ENCODE results near the gene SORBS1.

The SORBS1 gene

GRCh38 chr10:95445837-95446486 is 115.2 kb downstream of the SORBS1 start:
- WGBS (ENCODE audit: extremely low coverage, insufficient coverage, insufficient read length), result no CpG with 5 or more reads among the region's 7 CpGs
- no peak overlapping the region for H2BK120ac ChIP-seq (ENCODE audit: insufficient read depth, low read length, poor library complexity)
- H3K18ac ChIP-seq (ENCODE audit: low read length), result no peak overlapping the region
- H4K8ac ChIP-seq (ENCODE audit: low read depth, low read length), result no peak overlapping the region
- H3K4me3 ChIP-seq (ENCODE audit: low read depth, low read length), result no peak overlapping the region
- DNase-seq, result peak; percentile 65 to 85
- peak overlapping the region; percentile 5 for H2AFZ ChIP-seq (ENCODE audit: insufficient read depth, low read length, poor library complexity)
- no peak overlapping the region for H4K91ac ChIP-seq (ENCODE audit: low read depth, low read length)
- H2BK12ac ChIP-seq (ENCODE audit: low read length), result no peak overlapping the region
- H3K4me2 ChIP-seq (ENCODE audit: low read length), result no peak overlapping the region
- H3K9ac ChIP-seq (ENCODE audit: low read length), result no peak overlapping the region
- no peaks in the 10 kb centered on the region for H3K36me3 ChIP-seq (ENCODE audit: control insufficient read depth in 1 of 2, insufficient read depth in 2 of 2, low read length in 2 of 2)
- no peak overlapping the region for H3K23ac ChIP-seq (ENCODE audit: low read length)
- H3K9me3 ChIP-seq (ENCODE audit: insufficient read depth, low read depth, low read length), result no peaks in the 10 kb centered on the region
- no peak overlapping the region for H4K12ac ChIP-seq (ENCODE audit: low read depth, low read length)
- peaks cover 1% of the 10 kb centered on the region for H3K79me1 ChIP-seq (ENCODE audit: low read length)
- no peaks in the 10 kb centered on the region for H3K79me2 ChIP-seq (ENCODE audit: control insufficient read depth, insufficient read depth, low read length, poor library complexity)
- H3K14ac ChIP-seq (ENCODE audit: low read length), result no peak overlapping the region
- H3K4ac ChIP-seq (ENCODE audit: low read depth, low read length), result no peak overlapping the region
- no peak overlapping the region for H3K27ac ChIP-seq (ENCODE audit: low read depth, low read length)
- H3K27me3 ChIP-seq (ENCODE audit: insufficient read depth, low read length), result no peaks in the 10 kb centered on the region
- no peak overlapping the region for H2AK5ac ChIP-seq (ENCODE audit: low read length)
- no peak overlapping the region for H2BK5ac ChIP-seq (ENCODE audit: low read depth, low read length, poor library complexity)
- peaks cover 3 to 6% of the 10 kb centered on the region in 2 experiments for H3K4me1 ChIP-seq (ENCODE audit: control insufficient read depth in 1 of 2, insufficient read depth in 2 of 2, low read length in 2 of 2)

GRCh38 chr10:95445223-95445836 is 115.8 kb downstream of the SORBS1 start:
- Histone ChIP-seq H3K27ac (ENCODE audit: low read depth, low read length) (no peak overlapping the region), H2BK5ac (ENCODE audit: low read depth, low read length, poor library complexity) (no peak overlapping the region), H3K9ac (ENCODE audit: low read length) (no peak overlapping the region), H2BK120ac (ENCODE audit: insufficient read depth, low read length, poor library complexity) (no peak overlapping the region), H3K9me3 (ENCODE audit: insufficient read depth, low read depth, low read length) (no peaks in the 10 kb centered on the region), H4K12ac (ENCODE audit: low read depth, low read length) (no peak overlapping the region), H2BK12ac (ENCODE audit: low read length) (no peak overlapping the region), H4K8ac (ENCODE audit: low read depth, low read length) (no peak overlapping the region), H2AK5ac (ENCODE audit: low read length) (no peak overlapping the region), H3K36me3 (ENCODE audit: control insufficient read depth in 1 of 2, insufficient read depth in 2 of 2, low read length in 2 of 2) (no peaks in the 10 kb centered on the region), H3K79me1 (ENCODE audit: low read length) (no peaks in the 10 kb centered on the region), H4K91ac (ENCODE audit: low read depth, low read length) (no peak overlapping the region), H3K18ac (ENCODE audit: low read length) (no peak overlapping the region), H3K4me2 (ENCODE audit: low read length) (no peak overlapping the region), H3K27me3 (ENCODE audit: insufficient read depth, low read length) (no peaks in the 10 kb centered on the region), H3K4ac (ENCODE audit: low read depth, low read length) (no peak overlapping the region), H3K4me3 (ENCODE audit: low read depth, low read length) (no peak overlapping the region), H3K14ac (ENCODE audit: low read length) (no peak overlapping the region), H2AFZ (ENCODE audit: insufficient read depth, low read length, poor library complexity) (peak overlapping the region; percentile 3), H3K79me2 (ENCODE audit: control insufficient read depth, insufficient read depth, low read length, poor library complexity) (no peaks in the 10 kb centered on the region), H3K23ac (ENCODE audit: low read length) (no peak overlapping the region), H3K4me1 (ENCODE audit: control insufficient read depth in 1 of 2, insufficient read depth in 2 of 2, low read length in 2 of 2) (peaks cover 2 to 5% of the 10 kb centered on the region in 2 experiments)
- DNase-seq, result peak; percentile 21 to 46
- no CpG with 5 or more reads among the region's 6 CpGs for WGBS (ENCODE audit: extremely low coverage, insufficient coverage, insufficient read length)

GRCh38 chr10:95444792-95445191 is 116.4 kb downstream of the SORBS1 start:
- no peak overlapping the region for H3K4ac ChIP-seq (ENCODE audit: low read depth, low read length)
- H3K4me2 ChIP-seq (ENCODE audit: low read length), result no peak overlapping the region
- no peak overlapping the region for H2BK5ac ChIP-seq (ENCODE audit: low read depth, low read length, poor library complexity)
- peaks cover 2 to 5% of the 10 kb centered on the region in 2 experiments for H3K4me1 ChIP-seq (ENCODE audit: control insufficient read depth in 1 of 2, insufficient read depth in 2 of 2, low read length in 2 of 2)
- no peak overlapping the region for H2AK5ac ChIP-seq (ENCODE audit: low read length)
- H3K36me3 ChIP-seq (ENCODE audit: control insufficient read depth in 1 of 2, insufficient read depth in 2 of 2, low read length in 2 of 2), result no peaks in the 10 kb centered on the region
- no peak overlapping the region for H4K12ac ChIP-seq (ENCODE audit: low read depth, low read length)
- H3K27ac ChIP-seq (ENCODE audit: low read depth, low read length), result no peak overlapping the region
- H4K8ac ChIP-seq (ENCODE audit: low read depth, low read length), result no peak overlapping the region
- no peak overlapping the region for H4K91ac ChIP-seq (ENCODE audit: low read depth, low read length)
- DNase-seq, result peak; percentile 28 to 74
- no peaks in the 10 kb centered on the region for H3K9me3 ChIP-seq (ENCODE audit: insufficient read depth, low read depth, low read length)
- H3K14ac ChIP-seq (ENCODE audit: low read length), result no peak overlapping the region
- H3K23ac ChIP-seq (ENCODE audit: low read length), result no peak overlapping the region
- no peaks in the 10 kb centered on the region for H3K79me1 ChIP-seq (ENCODE audit: low read length)
- no CpG with 5 or more reads among the region's 5 CpGs for WGBS (ENCODE audit: extremely low coverage, insufficient coverage, insufficient read length)
- no peak overlapping the region for H2BK120ac ChIP-seq (ENCODE audit: insufficient read depth, low read length, poor library complexity)
- H2BK12ac ChIP-seq (ENCODE audit: low read length), result no peak overlapping the region
- H3K79me2 ChIP-seq (ENCODE audit: control insufficient read depth, insufficient read depth, low read length, poor library complexity), result no peaks in the 10 kb centered on the region
- H3K4me3 ChIP-seq (ENCODE audit: low read depth, low read length), result no peak overlapping the region
- H3K27me3 ChIP-seq (ENCODE audit: insufficient read depth, low read length), result no peaks in the 10 kb centered on the region
- H3K9ac ChIP-seq (ENCODE audit: low read length), result no peak overlapping the region
- no peak overlapping the region for H2AFZ ChIP-seq (ENCODE audit: insufficient read depth, low read length, poor library complexity)
- H3K18ac ChIP-seq (ENCODE audit: low read length), result no peak overlapping the region

DNA sequence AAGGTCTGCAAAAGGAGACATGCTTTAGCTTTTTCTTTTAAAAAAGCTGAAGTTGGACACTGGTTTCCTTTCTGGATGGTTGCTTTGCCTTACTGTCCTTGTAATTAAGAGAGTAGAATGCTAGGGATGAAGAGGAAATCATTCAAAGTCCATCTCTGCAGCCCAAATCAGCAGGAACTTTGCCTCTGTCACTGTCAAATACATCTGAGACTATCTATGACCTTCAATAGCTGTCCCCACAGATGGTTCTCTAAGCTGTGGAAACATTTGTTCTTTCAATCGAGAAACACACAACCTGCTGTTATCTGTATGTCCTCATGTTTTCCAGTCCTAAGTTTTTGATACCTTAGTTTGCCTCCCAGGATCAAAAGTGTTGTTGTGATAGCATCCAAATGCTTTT is 117.5 kb downstream of the SORBS1 start:
- no peak overlapping the region for H2BK5ac ChIP-seq (ENCODE audit: low read depth, low read length, poor library complexity)
- H3K27ac ChIP-seq (ENCODE audit: low read depth, low read length), result no peak overlapping the region
- H3K4ac ChIP-seq (ENCODE audit: low read depth, low read length), result no peak overlapping the region
- WGBS (ENCODE audit: extremely low coverage, insufficient coverage, insufficient read length), result no CpG with 5 or more reads among the region's 1 CpG
- no peak overlapping the region for H4K8ac ChIP-seq (ENCODE audit: low read depth, low read length)
- H3K4me1 ChIP-seq (ENCODE audit: control insufficient read depth in 1 of 2, insufficient read depth in 2 of 2, low read length in 2 of 2), result peaks cover 2 to 5% of the 10 kb centered on the region in 2 experiments
- no peak overlapping the region for H2BK12ac ChIP-seq (ENCODE audit: low read length)
- H3K9ac ChIP-seq (ENCODE audit: low read length), result no peak overlapping the region
- H4K12ac ChIP-seq (ENCODE audit: low read depth, low read length), result no peak overlapping the region
- no peaks in the 10 kb centered on the region for H3K79me1 ChIP-seq (ENCODE audit: low read length)
- no peak overlapping the region for H2AFZ ChIP-seq (ENCODE audit: insufficient read depth, low read length, poor library complexity)
- no peaks in the 10 kb centered on the region for H3K9me3 ChIP-seq (ENCODE audit: insufficient read depth, low read depth, low read length)
- no peak overlapping the region for H3K4me2 ChIP-seq (ENCODE audit: low read length)
- H3K36me3 ChIP-seq (ENCODE audit: control insufficient read depth in 1 of 2, insufficient read depth in 2 of 2, low read length in 2 of 2), result no peaks in the 10 kb centered on the region
- H3K18ac ChIP-seq (ENCODE audit: low read length), result no peak overlapping the region
- no peak overlapping the region for H2BK120ac ChIP-seq (ENCODE audit: insufficient read depth, low read length, poor library complexity)
- H3K79me2 ChIP-seq (ENCODE audit: control insufficient read depth, insufficient read depth, low read length, poor library complexity), result no peaks in the 10 kb centered on the region
- no peak overlapping the region for H4K91ac ChIP-seq (ENCODE audit: low read depth, low read length)
- H3K4me3 ChIP-seq (ENCODE audit: low read depth, low read length), result no peak overlapping the region
- DNase-seq, result no peak
- no peak overlapping the region for H3K14ac ChIP-seq (ENCODE audit: low read length)
- no peak overlapping the region for H3K23ac ChIP-seq (ENCODE audit: low read length)
- no peaks in the 10 kb centered on the region for H3K27me3 ChIP-seq (ENCODE audit: insufficient read depth, low read length)
- no peak overlapping the region for H2AK5ac ChIP-seq (ENCODE audit: low read length)

All from trophoblast cell (in vitro differentiated cells and primary cell).